ENCODE results near the gene BHLHA15. TPM values are rescaled to one million over a fixed set of nuclear protein-coding genes. Genes with fewer than 3 reads are reported as not detected.

BHLHA15 gene
- total and polyA plus RNA-seq, 2 of the 13 experiments (the other 11 are each of a cell fraction or from before 2014, with no cell fraction given): 1.9 to 6.1 TPM

- no peak overlapping the region for H3K9ac ChIP-seq (ENCODE audit: insufficient read depth, low read depth, low read length)
- H3K4me1 ChIP-seq (ENCODE audit: insufficient read depth, low read length): peaks cover 46% of the 10 kb centered on the region
- H2AFZ ChIP-seq (ENCODE audit: low read length): no peak overlapping the region
- TF ChIP-seq TFE3 (CRISPR knock-in tag; IDR thresholded peaks at IDR 0.05) (no peak), AHR (CRISPR knock-in tag; IDR thresholded peaks at IDR 0.05) (no peak), ZNF557 (CRISPR knock-in tag; IDR thresholded peaks at IDR 0.05) (no peak), ZNF552 (CRISPR knock-in tag; IDR thresholded peaks at IDR 0.05; ENCODE audit: borderline replicate concordance) (no peak), MYNN (CRISPR knock-in tag; IDR thresholded peaks at IDR 0.05; ENCODE audit: low read depth) (no peak), TCF7 (IDR thresholded peaks at IDR 0.05; ENCODE audit: low read depth) (no peak), ZNF737 (CRISPR knock-in tag; IDR thresholded peaks at IDR 0.05; ENCODE audit: borderline replicate concordance) (no peak), CENPT (CRISPR knock-in tag; IDR thresholded peaks at IDR 0.05; ENCODE audit: low read depth) (no peak), ZNF775 (CRISPR knock-in tag; IDR thresholded peaks at IDR 0.05; ENCODE audit: borderline replicate concordance) (no peak), ZNF883 (CRISPR knock-in tag; IDR thresholded peaks at IDR 0.05; ENCODE audit: not compliant biosample characterization) (no peak)
- no peaks in the 10 kb centered on the region for H3K9me3 ChIP-seq (ENCODE audit: low read length)
- FAIRE-seq: no peak
- DNase-seq (ENCODE audit: low spot score): no peak
- CTCF ChIA-PET (ENCODE audit: low intra/inter-chr PET ratio, low total read pairs): no interaction called here
- no peaks in the 10 kb centered on the region for H3K27me3 ChIP-seq (ENCODE audit: control insufficient read depth in 1 of 2, insufficient read depth in 2 of 2, low read length in 2 of 2)
- intact Hi-C loops (cut with micrococcal nuclease; ENCODE audit: unreplicated experiment): no loop called here
- in situ Hi-C loops (cut with HindIII; ENCODE audit: extremely low pct_ligation_motif_present, low pct_unique_long_range_greater_than_20kb): no loop called here
- H3K4me3 ChIP-seq (replicated peaks in 1 of 3; ENCODE audit: insufficient read depth in 1 of 3, low read depth in 2 of 3, low read length in 3 of 3): no peak overlapping the region
- H3K36me3 ChIP-seq (replicated peaks in 1 of 2; ENCODE audit: control insufficient read depth in 1 of 2, insufficient read depth in 2 of 2, low read length in 2 of 2): no peaks in the 10 kb centered on the region
- H3K79me2 ChIP-seq (ENCODE audit: insufficient read depth, low read length): no peaks in the 10 kb centered on the region
- no peak overlapping the region for H3K27ac ChIP-seq (ENCODE audit: extremely low read length, insufficient read depth, low read length)
- no peak overlapping the region for H3K4me2 ChIP-seq (ENCODE audit: low read depth, low read length)
- H4K20me1 ChIP-seq (ENCODE audit: insufficient read depth, low read length): no peaks in the 10 kb centered on the region
- 97% methylated on average over 7 of the region's 16 CpGs for WGBS (ENCODE audit: low lambda C conversion rate)
- POLR2A ChIA-PET: no interaction called here
- ATAC-seq: no peak
- BruUV-seq (replicated peaks): no TSS peak
Measured at GRCh38 chr7:98228801-98229200, 17.6 kb downstream of the BHLHA15 start.

Measured in HepG2 (cell line).